Breast epithelium (tissue), 3 donors: ENCODE measurements around the gene UNC45B.

Experiments used
- POLR2A ChIP-seq: fragments of 450-650 bp; IDR thresholded peaks from one replicate; pipeline ENCODE4 v1.6.1; 2016; ENCODE audit warnings: antibody characterized with exemption, mild to moderate bottlenecking, moderate library complexity
- TF ChIP-seq, protein P1 (sequence below), 3 donors: fragments of 450-650 bp; IDR thresholded peaks; one replicate each; pipeline ENCODE4 v1.5.1; 2016 to 2017; ENCODE audit warnings: antibody characterized with exemption in 3 of 3, mild to moderate bottlenecking in 3 of 3, moderate library complexity in 3 of 3

DNA sequence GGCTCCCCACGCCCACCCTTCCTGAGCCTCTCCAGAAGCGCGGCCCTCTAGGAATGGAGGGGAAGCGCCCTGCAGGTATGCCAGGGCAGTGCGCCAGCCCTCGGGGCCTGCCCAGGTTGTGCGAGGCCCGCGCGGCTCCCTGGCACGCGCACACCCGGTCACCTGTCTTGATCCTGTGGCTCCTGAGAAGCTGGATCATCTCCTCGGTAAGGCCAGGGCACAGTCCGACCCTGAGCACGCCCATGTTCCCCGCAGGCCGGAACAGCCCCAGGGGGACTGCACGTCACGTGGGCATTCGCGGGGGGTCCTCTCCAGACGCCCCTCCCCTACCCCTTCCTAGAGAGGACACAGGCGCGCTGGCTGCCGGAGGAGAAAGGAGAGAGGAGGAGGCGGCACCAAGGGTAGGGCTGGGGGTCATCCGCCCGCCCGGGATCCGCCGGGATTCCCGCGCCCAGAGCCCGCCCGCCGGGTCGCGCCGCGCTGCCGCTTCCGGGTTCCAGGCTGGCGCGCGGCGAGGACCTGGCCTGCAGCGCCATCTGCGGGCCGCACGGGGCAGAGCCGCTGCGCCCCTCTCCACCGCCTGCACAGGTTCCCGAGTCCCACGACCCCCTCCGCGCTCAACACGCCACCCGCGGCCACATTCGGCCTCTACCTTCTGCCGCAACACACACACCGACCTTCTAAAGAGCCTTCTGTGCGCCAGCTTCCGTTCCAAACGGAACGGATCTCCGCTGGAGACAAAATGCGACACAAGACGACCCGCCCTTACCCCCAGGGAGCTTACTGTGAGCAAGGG, 28.0 kb upstream of the UNC45B start, which contains the start of gene RAD51D:
- no peak for TF ChIP-seq POLR2A
- TF ChIP-seq, protein P1, sequence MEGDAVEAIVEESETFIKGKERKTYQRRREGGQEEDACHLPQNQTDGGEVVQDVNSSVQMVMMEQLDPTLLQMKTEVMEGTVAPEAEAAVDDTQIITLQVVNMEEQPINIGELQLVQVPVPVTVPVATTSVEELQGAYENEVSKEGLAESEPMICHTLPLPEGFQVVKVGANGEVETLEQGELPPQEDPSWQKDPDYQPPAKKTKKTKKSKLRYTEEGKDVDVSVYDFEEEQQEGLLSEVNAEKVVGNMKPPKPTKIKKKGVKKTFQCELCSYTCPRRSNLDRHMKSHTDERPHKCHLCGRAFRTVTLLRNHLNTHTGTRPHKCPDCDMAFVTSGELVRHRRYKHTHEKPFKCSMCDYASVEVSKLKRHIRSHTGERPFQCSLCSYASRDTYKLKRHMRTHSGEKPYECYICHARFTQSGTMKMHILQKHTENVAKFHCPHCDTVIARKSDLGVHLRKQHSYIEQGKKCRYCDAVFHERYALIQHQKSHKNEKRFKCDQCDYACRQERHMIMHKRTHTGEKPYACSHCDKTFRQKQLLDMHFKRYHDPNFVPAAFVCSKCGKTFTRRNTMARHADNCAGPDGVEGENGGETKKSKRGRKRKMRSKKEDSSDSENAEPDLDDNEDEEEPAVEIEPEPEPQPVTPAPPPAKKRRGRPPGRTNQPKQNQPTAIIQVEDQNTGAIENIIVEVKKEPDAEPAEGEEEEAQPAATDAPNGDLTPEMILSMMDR (IDR thresholded peaks at IDR 0.05), result peak; percentile 46 to 94 (median 61)
